Endothelial cell of umbilical vein (primary cell): ENCODE data around the gene MRFAP1. TPM values are rescaled to one million over a fixed set of nuclear protein-coding genes. Genes with fewer than 3 reads are reported as not detected.

Source experiments
- BruUV-seq: library from RNA; stranded (reverse); fragments of 400-500 nt; replicated peaks from 2 replicates; lab custom pipeline; 2021; lab: Mats Ljungman, UMichigan
- CTCF ChIA-PET: fragments of 300-600, 350-600 bp; sonication (Branson Sonifier 250); formaldehyde crosslinking; loops from one replicate; lab custom pipeline; 2021; ENCODE audit warnings: antibody characterized with exemption, inconsistent platforms; lab: Charles Lee
- POLR2A ChIA-PET: fragments of 300-600, 350-600 bp; sonication (Branson Sonifier 250); formaldehyde crosslinking; loops from one replicate; lab custom pipeline; 2021; ENCODE audit warnings: antibody characterized with exemption, inconsistent platforms; lab: Charles Lee
- DNase-seq: peaks from one replicate; pipeline ENCODE4 v3.0.0-alpha.2; 2011; ENCODE audit warnings: low read depth, low spot score
- FAIRE-seq: peaks from 2 replicates; lab custom pipeline; 2011; peaks lifted over from hg19 to GRCh38; lab: Jason Lieb, UNC
- H2AFZ ChIP-seq: 2 replicates; pipeline ENCODE4 v1.6.0; 2012; ENCODE audit warnings: low read depth, low read length, control low read depth, inconsistent platforms
- H3K27ac ChIP-seq: 2 replicates; pipeline ENCODE4 v1.5.1; 2011; ENCODE audit warnings: low read depth, mild to moderate bottlenecking, control low read depth, low read length, moderate library complexity; ENCODE audit not compliant: insufficient read depth
- H3K27me3 ChIP-seq, 2 experiments: 2 replicates each; pipeline versions ENCODE4 v1.6.0 to v1.6.1; 2011; ENCODE audit warnings: low read length in 2 of 2, mixed read lengths in 1 of 2; ENCODE audit not compliant: control insufficient read depth in 2 of 2, insufficient read depth in 2 of 2
- H3K36me3 ChIP-seq, 2 experiments: 2 replicates in 1 of 2; 3 replicates in 1 of 2; pipeline ENCODE4 v1.5.1; 2011; ENCODE audit warnings: low read length in 2 of 2, mild to moderate bottlenecking in 1 of 2, moderate library complexity in 1 of 2; ENCODE audit not compliant: control insufficient read depth in 2 of 2, insufficient read depth in 2 of 2; ENCODE audit errors: extremely low read depth in 1 of 2
- H3K4me1 ChIP-seq: 3 replicates; pipeline ENCODE4 v1.5.1; 2011; ENCODE audit warnings: mild to moderate bottlenecking, low read length; ENCODE audit not compliant: control insufficient read depth, insufficient read depth; ENCODE audit errors: extremely low read depth
- H3K4me2 ChIP-seq: 2 replicates; pipeline ENCODE4 v1.6.1; 2011; ENCODE audit warnings: low read length, control low read depth, mixed read lengths; ENCODE audit not compliant: insufficient read depth
- H3K4me3 ChIP-seq, 3 experiments: fragments of 200-600 bp in 1 of 3; sonication (generic), shearing (Covaris generic) in 1 of 3; replicated peaks in 1 of 3; 2 replicates each; pipeline ENCODE4 v1.5.1; 2011 to 2016; ENCODE audit warnings: control low read depth in 3 of 3, low read length in 3 of 3, mild to moderate bottlenecking in 2 of 3, inconsistent platforms in 1 of 3, low read depth in 1 of 3, moderate library complexity in 1 of 3; ENCODE audit not compliant: insufficient read depth in 1 of 3
- H3K79me2 ChIP-seq: 2 replicates; pipeline ENCODE4 v1.6.0; 2012; ENCODE audit warnings: low read length, inconsistent platforms; ENCODE audit not compliant: control insufficient read depth, insufficient read depth
- H3K9ac ChIP-seq: replicated peaks from 2 replicates; pipeline ENCODE3; 2011; ENCODE audit warnings: low read length, control low read depth; ENCODE audit not compliant: insufficient read depth; ENCODE audit errors: extremely low read depth
- H3K9me1 ChIP-seq: replicated peaks from 3 replicates; pipeline ENCODE4 v1.6.0; 2011; ENCODE audit warnings: mild to moderate bottlenecking, low read length; ENCODE audit not compliant: control insufficient read depth, insufficient read depth; ENCODE audit errors: extremely low read depth
- H3K9me3 ChIP-seq: replicated peaks from 2 replicates; pipeline ENCODE4 v1.5.1; 2012; ENCODE audit warnings: low read length, inconsistent platforms; ENCODE audit not compliant: control insufficient read depth, insufficient read depth
- H4K20me1 ChIP-seq: replicated peaks from 2 replicates; pipeline ENCODE3; 2011; ENCODE audit warnings: mild to moderate bottlenecking, low read length; ENCODE audit not compliant: control insufficient read depth, insufficient read depth; ENCODE audit errors: extremely low read depth
- EZH2 ChIP-seq: IDR thresholded peaks from 2 replicates; pipeline ENCODE4 v1.6.1; 2012; ENCODE audit warnings: borderline replicate concordance, low read depth, mild to moderate bottlenecking, moderate library complexity, low read length, inconsistent platforms; ENCODE audit not compliant: severe bottlenecking
- FOS ChIP-seq: IDR thresholded peaks from 2 replicates; pipeline ENCODE4 v1.6.1; 2011; ENCODE audit warnings: mild to moderate bottlenecking, low read length, moderate library complexity, borderline replicate concordance; ENCODE audit not compliant: insufficient read depth
- GATA2 ChIP-seq: IDR thresholded peaks from 2 replicates; pipeline ENCODE4 v1.7.0; 2011; ENCODE audit warnings: low read depth, mild to moderate bottlenecking, moderate library complexity, mixed read lengths, low read length; ENCODE audit not compliant: insufficient read length, insufficient read depth
- JUN ChIP-seq: IDR thresholded peaks from 2 replicates; pipeline ENCODE4 v1.6.1; 2011; ENCODE audit warnings: borderline replicate concordance, low read depth; ENCODE audit not compliant: insufficient read length, insufficient read depth
- MYC ChIP-seq: IDR thresholded peaks from one replicate; pipeline ENCODE4 v1.6.1; 2011; ENCODE audit warnings: mild to moderate bottlenecking, low read depth, low read length
- POLR2A ChIP-seq: IDR thresholded peaks from 2 replicates; pipeline ENCODE4 v1.6.1; 2012; ENCODE audit warnings: low read depth, mild to moderate bottlenecking, control low read depth, low read length
- POLR2AphosphoS5 ChIP-seq: IDR thresholded peaks from 2 replicates; pipeline ENCODE4 v1.6.1; 2012; ENCODE audit warnings: low read depth, mild to moderate bottlenecking, control low read depth, low read length, moderate library complexity; ENCODE audit not compliant: insufficient read depth
- dilution Hi-C: fragments of 300-500 bp; cut with MboI; formaldehyde crosslinking; loops from one replicate; pipeline ENCODE4 v1.15.0; 2019; ENCODE audit warnings: low sequenced_read_pairs; ENCODE audit not compliant: extremely low pct_ligation_motif_present
- intact Hi-C: fragments of 100-400 bp; cut with micrococcal nuclease; formaldehyde crosslinking; loops from one replicate; pipeline ENCODE4 v1.10.0; 2022
- polyA plus RNA-seq, 4 experiments: library from polyadenylated mRNA; depleted of rRNA in 3 of 4; stranded (reverse) in 3 of 4; unstranded in 1 of 4; fragments of >200 nt; gene quantifications; 2 replicates each; pipeline versions ENCODE4 v1.2.1 to v1.2.3, GENCODE V29; 2011 to 2012; ENCODE audit warnings: missing spikeins in 1 of 4
- total RNA-seq: library from RNA; stranded (reverse); gene quantifications from 2 replicates; pipeline ENCODE4 v1.2.3, GENCODE V29; 2021
- TF ChIP-seq, protein P1 (sequence below): IDR thresholded peaks from 2 replicates; pipeline ENCODE4 v1.6.1; 2011; ENCODE audit not compliant: insufficient read depth, insufficient read length
- TF ChIP-seq, protein P2 (sequence below), 2 donors: IDR thresholded peaks; 1 replicate in 1 of 2; 2 replicates in 1 of 2; pipeline ENCODE4 v1.5.1; 2011; ENCODE audit warnings: low read length in 2 of 2, mild to moderate bottlenecking in 2 of 2, moderate library complexity in 2 of 2, control low read depth in 1 of 2, inconsistent platforms in 1 of 2, low read depth in 1 of 2; ENCODE audit not compliant: insufficient read depth in 1 of 2; ENCODE audit errors: extremely low read depth in 1 of 2

The MRFAP1 gene
- total and polyA plus RNA-seq, 2 donors (not counting 3 experiments of a cell fraction or from before 2014, with no cell fraction given): 170 to 317 TPM

DNA sequence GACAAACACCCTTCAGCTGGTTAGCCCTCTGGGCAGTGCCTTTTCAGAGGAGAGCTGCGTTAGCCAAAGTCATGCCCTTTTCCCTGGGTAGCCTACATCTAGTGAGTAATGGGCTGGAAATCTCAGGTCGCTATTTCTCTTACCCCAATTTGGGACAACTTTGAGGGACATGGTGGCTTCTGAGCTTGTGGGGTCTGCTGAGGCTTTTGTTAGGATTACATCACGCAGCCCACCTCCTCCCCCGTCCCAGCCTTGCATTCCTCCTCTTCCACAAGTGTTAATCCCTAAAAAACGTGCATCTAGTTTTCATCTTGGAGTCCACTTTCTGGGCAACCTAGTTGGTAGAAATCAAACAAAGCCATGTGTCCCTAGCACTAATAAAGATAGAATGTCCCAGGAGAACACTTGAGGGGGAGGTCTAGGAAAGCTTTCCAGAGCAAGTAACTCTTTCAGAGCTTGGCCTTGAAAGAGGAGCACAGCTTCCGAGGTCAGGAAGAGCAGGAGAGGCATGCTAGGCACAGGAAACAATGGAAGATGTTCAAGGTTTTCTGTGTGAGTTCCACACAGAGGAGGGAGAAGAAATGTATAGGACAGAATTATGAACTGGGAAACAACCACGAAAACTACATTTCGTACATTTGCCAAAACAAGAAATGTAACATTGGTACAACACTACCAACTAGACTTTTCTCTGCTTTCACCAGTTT, 2.8 kb downstream of the MRFAP1 start:
- no peaks in the 10 kb centered on the region for H3K9me3 ChIP-seq
- ChIA-PET CTCF (interaction anchor here (1.0 to 1.2 kb wide), 3 partner anchors 13 to 31 kb away, joined by 3 to 4 read pairs (median 3); no protein-coding TSS in a partner anchor), POLR2A (no interaction called here)
- no peak overlapping the region for H3K4me2 ChIP-seq
- H3K79me2 ChIP-seq: peaks cover 25% of the 10 kb centered on the region
- H3K4me3 ChIP-seq: no peak overlapping the region
- no peak overlapping the region for H3K27ac ChIP-seq
- no peak overlapping the region for H3K9ac ChIP-seq
- intact Hi-C loops: no loop called here
- peaks cover 5 to 13% of the 10 kb centered on the region in 2 experiments for H3K36me3 ChIP-seq
- peaks cover 5% of the 10 kb centered on the region for H4K20me1 ChIP-seq
- dilution Hi-C loops: no loop called here
- TF ChIP-seq EZH2 (no peak), JUN (no peak), POLR2AphosphoS5 (no peak), GATA2 (no peak), MYC (no peak), FOS (no peak), POLR2A (no peak)
- TF ChIP-seq, protein P1, sequence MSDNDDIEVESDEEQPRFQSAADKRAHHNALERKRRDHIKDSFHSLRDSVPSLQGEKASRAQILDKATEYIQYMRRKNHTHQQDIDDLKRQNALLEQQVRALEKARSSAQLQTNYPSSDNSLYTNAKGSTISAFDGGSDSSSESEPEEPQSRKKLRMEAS: no peak
- TF ChIP-seq, protein P2, sequence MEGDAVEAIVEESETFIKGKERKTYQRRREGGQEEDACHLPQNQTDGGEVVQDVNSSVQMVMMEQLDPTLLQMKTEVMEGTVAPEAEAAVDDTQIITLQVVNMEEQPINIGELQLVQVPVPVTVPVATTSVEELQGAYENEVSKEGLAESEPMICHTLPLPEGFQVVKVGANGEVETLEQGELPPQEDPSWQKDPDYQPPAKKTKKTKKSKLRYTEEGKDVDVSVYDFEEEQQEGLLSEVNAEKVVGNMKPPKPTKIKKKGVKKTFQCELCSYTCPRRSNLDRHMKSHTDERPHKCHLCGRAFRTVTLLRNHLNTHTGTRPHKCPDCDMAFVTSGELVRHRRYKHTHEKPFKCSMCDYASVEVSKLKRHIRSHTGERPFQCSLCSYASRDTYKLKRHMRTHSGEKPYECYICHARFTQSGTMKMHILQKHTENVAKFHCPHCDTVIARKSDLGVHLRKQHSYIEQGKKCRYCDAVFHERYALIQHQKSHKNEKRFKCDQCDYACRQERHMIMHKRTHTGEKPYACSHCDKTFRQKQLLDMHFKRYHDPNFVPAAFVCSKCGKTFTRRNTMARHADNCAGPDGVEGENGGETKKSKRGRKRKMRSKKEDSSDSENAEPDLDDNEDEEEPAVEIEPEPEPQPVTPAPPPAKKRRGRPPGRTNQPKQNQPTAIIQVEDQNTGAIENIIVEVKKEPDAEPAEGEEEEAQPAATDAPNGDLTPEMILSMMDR (IDR thresholded peaks at IDR 0.05; ENCODE audit: extremely low read depth in 1 of 2, insufficient read depth in 1 of 2, low read depth in 1 of 2, low read length in 2 of 2): no peak
- H3K4me1 ChIP-seq: peaks cover 11% of the 10 kb centered on the region
- no peak overlapping the region for H2AFZ ChIP-seq
- no TSS peak for BruUV-seq
- FAIRE-seq (no peak), DNase-seq (no peak)
- no peaks in the 10 kb centered on the region for H3K9me1 ChIP-seq
- peaks cover 0 to 2% of the 10 kb centered on the region in 2 experiments for H3K27me3 ChIP-seq
